GM19438 (cell line): ENCODE measurements around the gene PRSS3.
"Not testable (repeated sequence)": the region's sequence is repeated elsewhere in the genome, so short reads cannot be mapped to it uniquely, and the experiment has no call there.

Experiments used
- ATAC-seq: cut with Tn5 transposase; IDR thresholded peaks from one replicate; pipeline ENCODE4 v1.9.1; 2021; ENCODE audit warnings: low read depth; ENCODE audit not compliant: unreplicated experiment

Gene PRSS3

DNA sequence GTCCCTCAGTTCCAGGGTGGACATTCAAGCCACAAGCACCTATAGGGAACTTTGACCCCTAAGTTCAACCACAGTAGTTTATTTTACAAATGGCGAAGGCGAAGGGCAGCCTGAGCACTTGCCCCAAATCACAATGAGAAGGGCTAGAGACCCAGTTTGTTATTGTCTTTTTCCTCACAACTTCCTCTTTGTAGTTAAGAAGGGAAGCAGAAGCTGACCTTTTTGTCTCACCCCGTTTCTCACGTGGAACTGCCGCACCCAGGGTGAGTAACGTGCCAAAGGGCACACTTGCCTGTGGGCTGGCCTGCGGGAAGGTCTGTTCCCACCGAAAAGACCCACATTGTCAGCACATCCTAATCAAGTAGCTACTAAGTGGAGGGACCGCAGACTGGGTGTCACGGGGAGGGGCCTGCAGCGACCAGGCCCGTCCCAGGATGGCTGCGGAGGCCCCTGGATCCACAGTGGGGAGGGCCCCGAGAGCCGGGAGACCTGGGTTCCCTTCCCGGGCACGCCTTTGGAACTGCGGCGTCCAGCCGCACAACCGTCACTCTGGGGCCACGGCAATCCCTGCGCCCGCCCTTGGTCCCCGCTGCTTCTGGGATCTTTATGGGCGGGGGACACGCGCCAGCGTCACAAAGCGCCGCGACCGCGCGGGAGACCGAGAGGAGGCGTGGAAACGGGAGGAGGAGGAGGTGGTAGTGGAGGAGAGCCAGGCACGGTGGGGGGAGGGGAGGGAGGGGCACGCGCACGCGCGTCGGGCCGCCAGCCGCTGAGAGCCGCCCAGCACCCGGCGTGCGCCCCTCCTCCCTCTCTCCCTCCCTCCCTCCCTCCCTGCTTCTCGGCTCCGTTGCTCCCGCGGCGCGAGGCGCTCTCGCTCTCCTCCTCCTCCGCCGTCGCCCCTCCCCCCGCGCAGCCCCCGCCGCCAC, 21.2 kb downstream of the PRSS3 start, which contains the start of gene UBE2R2:
UBE2R2 (plus strand) TSS at position 834 of the 926 bp plus-strand sequence. CDS start 598 bp downstream, outside the sequence.
- peak; percentile 57 for ATAC-seq

DNA sequence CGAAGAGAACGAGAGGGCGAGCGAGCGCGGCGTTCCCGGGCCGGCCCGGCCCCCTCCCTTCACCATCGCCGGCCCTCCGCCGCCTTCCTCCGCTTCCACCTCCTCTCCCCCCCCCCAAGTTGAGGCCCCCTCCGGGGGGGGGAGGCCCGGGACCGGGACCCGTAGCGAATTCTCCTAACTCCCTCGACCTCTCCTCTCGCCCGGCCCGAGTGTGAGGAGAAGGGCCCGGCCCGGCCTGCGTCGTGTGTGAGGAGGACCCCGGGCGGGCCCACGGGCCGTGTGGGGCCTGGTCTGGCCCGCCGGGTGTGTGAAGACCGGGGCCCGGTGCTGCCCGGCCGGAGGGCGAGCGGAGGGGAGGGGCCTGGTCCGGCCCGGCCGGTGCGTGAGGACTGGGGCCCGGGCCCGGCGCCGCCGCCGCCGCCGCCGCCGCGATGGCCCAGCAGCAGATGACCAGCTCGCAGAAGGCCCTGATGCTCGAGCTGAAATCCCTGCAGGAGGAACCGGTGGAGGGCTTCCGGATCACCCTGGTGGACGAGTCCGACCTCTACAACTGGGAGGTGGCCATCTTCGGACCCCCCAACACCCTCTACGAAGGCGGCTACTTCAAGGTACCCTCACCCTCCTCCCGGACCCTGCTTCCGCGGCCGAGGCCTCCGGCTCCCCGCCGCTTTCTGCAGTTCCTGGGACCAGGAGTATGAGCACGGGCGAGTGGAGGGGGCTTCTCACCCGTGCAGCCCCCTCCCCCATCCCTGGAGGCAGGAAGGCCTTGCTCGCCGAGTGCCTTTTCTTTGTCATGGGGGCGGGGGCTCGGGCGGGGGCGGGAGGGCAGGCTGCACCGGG, 22.2 kb downstream of the PRSS3 start:
- ATAC-seq: peak; percentile 20

DNA sequence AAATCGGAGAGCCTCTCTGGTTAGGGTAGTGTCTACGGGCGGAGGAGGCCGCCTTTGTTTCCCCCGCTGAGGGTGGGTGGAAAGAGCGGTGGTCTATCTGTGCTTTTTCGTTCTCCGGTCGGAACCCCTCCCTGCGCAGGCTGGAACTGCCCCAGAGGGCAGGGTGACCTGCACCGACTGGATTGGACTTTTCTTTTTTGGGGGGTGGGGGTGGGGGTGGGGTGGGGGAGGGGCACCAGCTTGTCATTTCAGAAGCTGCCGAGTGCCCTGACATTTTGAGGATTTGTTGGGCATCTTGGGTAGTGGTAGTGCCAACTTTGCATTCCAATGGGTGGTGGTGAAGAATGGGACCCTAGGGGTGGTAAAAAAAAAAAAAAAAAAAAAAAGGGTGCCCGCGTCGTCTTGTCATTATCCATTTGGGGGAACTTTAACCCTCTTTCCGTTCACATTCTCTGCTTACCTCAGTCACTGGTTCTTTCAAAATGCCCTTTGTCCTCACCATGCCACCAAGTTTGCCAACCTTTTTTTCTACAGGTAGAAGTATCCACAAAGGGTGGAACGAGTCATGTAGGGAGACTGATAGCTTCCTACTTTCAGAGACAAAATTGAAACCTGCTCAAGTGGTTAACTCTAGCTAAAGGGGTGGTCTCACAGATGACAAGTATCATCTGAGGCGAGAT, 22.9 kb downstream of the PRSS3 start:
- no peak for ATAC-seq

DNA sequence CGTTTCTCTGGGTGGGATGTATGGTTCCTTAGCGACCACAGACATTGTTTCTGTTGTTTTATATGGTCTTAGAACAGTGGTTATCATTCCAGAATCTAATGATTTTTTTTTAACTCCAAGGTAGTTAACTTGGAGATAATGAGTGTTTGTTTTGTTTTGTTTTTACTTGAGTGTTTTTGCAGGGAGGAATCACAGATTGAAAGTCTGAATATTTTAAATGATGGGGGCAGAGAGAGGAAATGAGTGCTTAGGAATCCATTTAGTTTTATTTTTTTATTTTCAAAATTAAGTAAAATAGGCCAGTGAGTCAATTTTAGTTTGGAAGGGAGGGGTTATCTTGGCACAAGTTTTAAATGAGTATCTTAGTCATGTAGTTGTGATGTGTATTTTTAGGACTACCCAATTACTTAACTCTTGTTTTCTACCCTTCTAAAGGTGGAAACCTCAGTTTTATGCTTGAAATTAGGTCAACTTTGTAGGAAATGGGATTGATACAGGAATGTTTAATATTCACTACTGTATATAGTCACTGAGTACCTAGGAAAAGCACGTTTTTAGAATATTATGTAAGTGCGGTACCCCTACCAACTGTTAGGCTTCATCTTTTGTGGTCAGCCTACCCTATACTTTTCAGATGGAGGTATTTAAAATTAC, 23.6 kb downstream of the PRSS3 start:
- ATAC-seq: no peak

DNA sequence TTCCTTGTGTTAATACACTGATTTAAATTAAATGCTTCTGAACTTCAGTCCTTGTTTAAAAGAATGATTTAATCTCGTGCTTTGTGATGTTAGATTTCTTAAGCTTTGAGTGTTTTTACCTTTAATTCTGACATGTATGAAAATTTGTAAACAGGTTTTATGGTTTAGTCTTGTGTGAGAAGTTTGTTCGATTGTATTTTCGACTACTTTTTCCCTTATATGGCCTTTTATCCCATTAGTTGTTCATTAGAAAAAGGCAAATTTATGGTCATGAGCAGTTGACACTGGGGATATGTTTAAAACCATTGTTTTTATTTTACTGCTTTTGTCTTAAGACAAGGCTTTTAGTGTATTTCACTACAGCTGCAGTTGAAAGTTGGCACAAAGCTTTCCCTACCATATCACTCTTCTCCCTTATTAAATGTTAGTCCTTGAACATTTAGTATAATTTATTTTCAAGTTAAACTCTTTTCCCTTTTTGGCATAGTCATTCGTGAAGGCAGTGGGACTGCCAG, 24.9 kb downstream of the PRSS3 start:
- ATAC-seq: no peak

DNA sequence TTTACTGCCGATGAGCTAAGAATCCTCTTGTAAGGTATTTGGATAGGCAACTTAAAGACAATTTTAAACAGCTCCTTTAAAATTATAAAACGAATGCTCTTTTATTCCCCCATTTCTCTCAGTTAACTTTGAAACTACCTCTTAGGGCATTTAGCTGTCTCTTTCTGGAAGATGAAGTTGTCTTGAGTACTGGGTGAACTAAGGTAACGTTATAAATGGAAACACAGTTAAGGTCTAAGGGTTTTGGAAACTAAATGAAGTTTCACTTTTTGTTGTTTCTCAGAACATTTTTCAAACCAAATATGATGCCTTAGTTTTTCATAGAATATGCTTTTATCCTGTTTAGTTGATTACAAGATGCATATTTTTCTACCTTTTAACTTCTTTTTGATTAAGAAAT, 28.4 kb downstream of the PRSS3 start:
- ATAC-seq: no peak

DNA sequence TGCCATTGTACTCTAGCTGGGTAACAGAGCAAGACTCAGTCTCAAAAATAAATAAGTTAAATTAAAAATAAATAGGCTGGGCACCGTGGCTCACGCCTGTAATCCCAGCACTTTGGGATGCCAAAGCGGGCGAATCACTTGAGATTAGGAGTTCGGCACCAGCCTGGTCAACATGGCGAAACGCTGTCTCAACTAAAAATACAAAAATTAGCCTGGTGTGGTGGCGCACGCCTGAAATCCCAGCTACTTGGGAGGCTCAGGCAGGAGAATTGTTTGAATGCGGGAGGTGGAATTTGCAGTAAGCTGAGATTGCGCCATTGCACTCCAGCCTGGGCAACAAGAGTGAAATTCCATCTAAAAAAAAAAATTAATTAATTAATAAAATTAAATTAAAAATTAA, 31.9 kb downstream of the PRSS3 start:
- not testable (repeated sequence) for ATAC-seq

DNA sequence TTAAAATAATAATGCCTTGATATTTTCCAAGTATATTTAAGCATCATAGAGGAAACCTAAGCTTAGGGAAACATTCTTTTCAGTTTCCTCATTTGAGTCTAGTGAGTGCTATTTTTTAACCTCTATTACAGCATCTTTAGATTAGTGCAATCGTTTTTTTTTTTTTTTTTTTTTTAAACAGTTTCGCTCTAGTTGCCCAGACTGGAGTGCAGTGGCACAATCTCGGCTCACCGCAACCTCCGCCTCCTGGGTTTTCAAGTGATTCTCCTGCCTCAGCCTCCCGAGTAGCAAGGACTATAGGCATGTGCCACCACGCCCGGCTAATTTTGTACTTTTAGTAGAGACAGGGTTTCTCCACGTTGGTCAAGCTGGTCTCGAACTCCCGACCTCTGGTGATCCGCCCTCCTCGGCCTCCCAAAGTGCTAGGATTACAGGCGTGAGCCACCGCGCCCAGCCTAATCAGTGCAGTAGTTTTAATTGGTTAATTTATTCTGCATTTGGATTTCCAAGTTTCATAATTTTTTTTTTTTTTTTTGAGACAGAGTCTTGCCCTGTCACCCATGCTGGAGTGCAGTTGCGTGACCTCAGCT, 34.4 kb downstream of the PRSS3 start:
- ATAC-seq: not testable (repeated sequence)

DNA sequence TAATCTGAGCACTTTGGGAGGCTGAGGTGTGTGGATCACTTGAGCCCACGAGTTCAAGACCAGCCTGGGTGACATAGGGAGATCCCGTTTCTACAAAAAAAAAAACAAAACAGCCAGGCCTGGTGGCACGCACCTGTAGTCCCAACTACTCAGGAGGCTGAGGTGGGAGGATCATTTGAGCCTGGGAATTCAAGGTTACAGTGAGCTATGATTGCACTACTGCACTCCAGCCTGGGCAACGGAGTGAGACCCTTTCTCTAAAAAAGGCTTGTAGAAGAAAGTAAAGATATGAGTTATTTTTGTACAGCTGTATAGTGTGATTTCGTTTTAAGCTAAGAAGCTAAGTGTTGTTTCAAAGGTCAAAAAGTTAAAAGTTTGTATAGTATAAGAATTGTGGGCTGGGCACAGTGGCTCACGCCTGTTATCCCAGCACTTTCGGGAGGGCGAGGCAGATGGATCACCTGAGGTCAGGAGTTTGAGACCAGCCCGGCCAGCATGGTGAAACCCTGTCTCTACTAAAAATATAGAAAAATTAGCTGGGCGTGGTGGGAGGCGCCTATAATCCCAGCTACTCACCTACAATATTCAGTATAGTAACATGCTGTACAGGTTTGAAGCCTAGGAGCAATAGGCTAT, 40.4 kb downstream of the PRSS3 start:
- ATAC-seq: no peak

DNA sequence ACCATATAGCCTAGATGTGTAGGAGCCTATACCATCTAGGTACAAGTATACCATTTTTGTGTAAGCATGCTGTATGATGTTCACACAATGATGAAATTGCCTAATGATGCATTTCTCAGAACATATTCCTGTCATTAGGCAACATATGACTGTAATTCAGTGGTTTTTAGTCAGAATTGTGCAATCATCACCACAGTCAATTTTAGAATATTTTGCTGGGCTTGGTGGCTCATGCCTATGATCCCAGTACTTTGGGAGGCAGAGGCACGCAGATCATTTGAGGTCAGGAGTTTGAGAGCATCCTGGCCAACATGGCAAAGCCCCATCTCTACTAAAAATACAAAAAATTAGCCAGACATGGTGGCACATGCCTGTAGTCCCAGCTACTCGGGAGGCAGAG, 40.9 kb downstream of the PRSS3 start:
- ATAC-seq: not testable (repeated sequence)

DNA sequence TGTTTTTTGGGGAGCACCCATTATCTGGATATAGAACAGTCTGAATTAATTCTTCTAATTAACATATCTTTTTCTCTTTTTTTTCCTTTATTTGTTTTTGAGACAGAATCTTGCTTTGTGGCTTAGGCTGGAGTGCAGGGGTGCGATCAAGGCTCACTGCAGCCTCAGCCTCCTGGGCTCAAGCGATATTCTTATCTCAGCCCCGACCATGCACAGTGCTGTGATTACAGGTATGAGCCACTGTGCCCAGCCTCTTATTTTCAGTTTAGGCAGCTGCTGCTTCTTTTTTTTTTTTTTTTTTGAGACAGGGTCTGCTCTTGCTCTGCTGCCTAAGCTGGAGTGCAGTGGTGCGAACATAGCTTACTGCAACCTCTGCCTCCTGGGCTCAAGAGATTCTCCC, 41.8 kb downstream of the PRSS3 start:
- ATAC-seq: no peak

DNA sequence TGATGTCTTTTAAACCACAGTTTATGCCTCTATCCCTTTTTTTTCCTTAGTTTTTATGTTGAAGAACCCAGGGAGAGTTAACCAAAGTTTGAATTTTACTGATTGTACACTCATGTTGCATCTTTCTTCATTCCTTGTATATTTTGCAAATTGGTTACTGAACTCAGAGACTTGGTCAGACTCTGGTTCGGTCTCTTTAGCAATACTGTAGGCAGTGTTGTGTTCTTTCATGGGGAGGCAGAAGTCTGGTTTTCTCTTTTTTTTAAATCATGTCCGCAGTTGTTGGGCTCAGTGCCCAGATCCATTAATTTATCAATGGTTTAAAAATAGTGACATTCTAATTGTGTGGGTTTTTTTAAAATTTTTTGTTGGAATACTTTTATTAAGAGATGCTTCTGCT, 45.0 kb downstream of the PRSS3 start:
- no peak for ATAC-seq

DNA sequence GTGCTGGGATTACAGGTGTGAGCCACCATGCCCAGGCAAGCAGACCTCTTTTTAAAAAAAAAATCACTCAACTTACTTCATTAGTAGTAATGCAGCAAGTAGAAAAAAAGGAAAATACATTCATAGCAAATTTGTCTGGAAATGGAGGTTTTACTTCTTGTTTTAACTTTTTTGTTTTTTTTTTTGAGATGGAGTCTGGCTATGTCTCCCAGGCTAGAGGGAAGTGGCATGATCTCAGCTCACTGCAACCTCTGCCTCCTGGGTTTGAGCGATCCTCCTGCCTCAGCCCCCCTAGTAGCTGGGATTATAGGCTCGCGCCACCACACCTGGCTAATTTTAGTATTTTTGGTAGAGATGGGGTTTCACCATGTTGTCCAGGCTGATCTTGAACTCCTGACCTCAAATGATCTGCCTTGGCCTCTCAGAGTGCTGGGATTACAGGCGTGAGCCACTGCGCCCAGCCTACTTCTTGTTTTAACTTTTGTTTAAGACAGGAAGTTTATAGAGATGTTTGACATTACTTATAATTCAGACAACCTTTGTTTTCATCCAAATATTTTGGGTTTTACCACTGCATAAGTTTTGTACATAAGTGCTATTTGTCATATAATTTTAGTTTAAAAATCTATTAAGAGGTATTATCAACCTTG, 48.1 kb downstream of the PRSS3 start:
- no peak for ATAC-seq

DNA sequence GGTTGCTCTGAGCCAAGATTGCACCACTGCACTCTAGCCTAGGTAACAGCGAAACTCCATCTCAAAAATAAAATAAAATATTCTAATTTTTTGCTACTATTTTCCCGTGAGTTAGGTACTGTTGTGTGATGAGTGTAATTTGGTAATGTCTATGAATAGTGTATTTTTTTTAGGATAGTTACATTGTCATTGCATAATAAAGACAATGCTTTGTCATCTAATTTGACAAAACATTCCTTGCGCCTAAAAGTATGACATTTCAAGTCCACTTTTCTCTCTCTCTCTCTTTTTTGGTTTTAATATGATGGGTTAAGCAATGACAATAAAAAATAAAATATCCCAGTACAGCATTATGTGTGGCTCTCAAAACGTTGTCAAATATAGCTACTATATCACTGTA, 50.9 kb downstream of the PRSS3 start:
- no peak for ATAC-seq

DNA sequence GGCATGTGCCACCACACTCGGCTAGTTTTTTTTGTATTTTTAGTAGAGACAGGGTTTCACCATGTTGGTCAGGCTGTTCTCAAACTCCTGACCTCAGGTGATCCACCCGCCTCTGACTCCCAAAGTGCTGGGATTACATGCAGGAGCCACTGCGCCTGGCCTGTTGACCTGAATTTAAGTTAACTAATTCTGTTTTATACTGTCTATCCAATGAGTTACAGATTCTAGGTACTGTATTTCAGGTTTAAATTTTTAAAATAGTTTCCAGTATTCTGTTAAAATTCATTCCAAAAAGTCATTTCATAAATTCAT, 52.5 kb downstream of the PRSS3 start:
- not testable (repeated sequence) for ATAC-seq
